Loucy (cell line): ENCODE measurements around the gene ARHGAP26.

ENCODE experiments used
- H2AFZ ChIP-seq: fragments of 200-600 bp; sonication (generic); 2 replicates; pipeline ENCODE4 v1.6.0; 2016; ENCODE audit warnings: antibody characterized with exemption, mild to moderate bottlenecking, low read length, moderate library complexity
- H3F3A ChIP-seq: fragments of 200-600 bp; 2 replicates; pipeline ENCODE4 v1.6.0; 2016; ENCODE audit warnings: antibody characterized with exemption, low read depth, mild to moderate bottlenecking
- H3K27me3 ChIP-seq: fragments of 200-600 bp; sonication (generic); 2 replicates; pipeline ENCODE4 v1.6.1; 2014; ENCODE audit warnings: low read length, mild to moderate bottlenecking; ENCODE audit not compliant: insufficient read depth, poor library complexity, severe bottlenecking
- H3K36me3 ChIP-seq: fragments of 200-600 bp; sonication (generic); 2 replicates; pipeline ENCODE4 v1.6.1; 2016; ENCODE audit warnings: low read length; ENCODE audit not compliant: insufficient read depth
- H3K4me1 ChIP-seq: fragments of 200-600 bp; sonication (generic); 2 replicates; pipeline ENCODE4 v1.5.1; 2014; ENCODE audit warnings: low read length, mild to moderate bottlenecking; ENCODE audit not compliant: insufficient read depth, poor library complexity, severe bottlenecking
- H3K4me2 ChIP-seq: fragments of 200-600 bp; sonication (generic); 2 replicates; pipeline ENCODE4 v1.6.0; 2014; ENCODE audit warnings: antibody characterized with exemption, low read length, low read depth, mild to moderate bottlenecking; ENCODE audit not compliant: poor library complexity, severe bottlenecking
- H3K4me3 ChIP-seq: fragments of 200-600 bp; sonication (generic); 2 replicates; pipeline ENCODE4 v1.5.1; 2014; ENCODE audit warnings: low read length, mild to moderate bottlenecking, mixed read lengths; ENCODE audit not compliant: poor library complexity, severe bottlenecking
- H3K79me2 ChIP-seq: fragments of 200-600 bp; sonication (generic); 2 replicates; pipeline ENCODE4 v1.6.1; 2014; ENCODE audit warnings: low read length; ENCODE audit not compliant: insufficient read depth
- H3K9ac ChIP-seq: fragments of 200-600 bp; sonication (generic); 2 replicates; pipeline ENCODE4 v1.6.0; 2014; ENCODE audit warnings: mild to moderate bottlenecking, low read depth, low read length, moderate library complexity; ENCODE audit not compliant: poor library complexity, severe bottlenecking
- H3K9me2 ChIP-seq: fragments of 200-600 bp; sonication (generic); replicated peaks from 2 replicates; pipeline ENCODE4 v1.6.1; 2016; ENCODE audit warnings: low read depth, low read length, mixed read lengths
- H3K9me3 ChIP-seq: fragments of 200-600 bp; sonication (generic); 2 replicates; pipeline ENCODE4 v1.6.1; 2014; ENCODE audit warnings: mild to moderate bottlenecking, antibody characterized with exemption, low read length, low read depth; ENCODE audit not compliant: insufficient read depth
- H4K20me1 ChIP-seq: fragments of 200-600 bp; sonication (generic); 2 replicates; pipeline ENCODE4 v1.6.0; 2014; ENCODE audit warnings: antibody characterized with exemption, low read length, mild to moderate bottlenecking; ENCODE audit not compliant: insufficient read depth, poor library complexity, severe bottlenecking
- CTCF ChIP-seq: fragments of 200-600 bp; sonication (generic); conservative IDR thresholded peaks from 2 replicates; pipeline ENCODE4 v1.5.1; 2014; ENCODE audit warnings: mild to moderate bottlenecking, antibody characterized with exemption, low read length
- EZH2phosphoT487 ChIP-seq: fragments of 200-600 bp; IDR thresholded peaks from 2 replicates; pipeline ENCODE4 v1.6.1; 2018; ENCODE audit warnings: antibody characterized with exemption, mild to moderate bottlenecking, moderate library complexity, borderline replicate concordance

ARHGAP26 gene

GRCh38 chr5:142849466-142849865 is 79.3 kb downstream of the ARHGAP26 start:
- H3K9me3 ChIP-seq, result no peaks in the 10 kb centered on the region
- no peaks in the 10 kb centered on the region for H3K9me2 ChIP-seq
- H3K36me3 ChIP-seq, result no peaks in the 10 kb centered on the region
- no peaks in the 10 kb centered on the region for H3F3A ChIP-seq
- H3K4me2 ChIP-seq, result no peak overlapping the region
- TF ChIP-seq EZH2phosphoT487 (no peak), CTCF (no peak)
- no peaks in the 10 kb centered on the region for H3K27me3 ChIP-seq
- H3K4me1 ChIP-seq, result peaks cover 52% of the 10 kb centered on the region
- H3K79me2 ChIP-seq, result peaks cover 27% of the 10 kb centered on the region
- peaks cover 3% of the 10 kb centered on the region for H4K20me1 ChIP-seq
- no peak overlapping the region for H2AFZ ChIP-seq
- no peak overlapping the region for H3K9ac ChIP-seq
- H3K4me3 ChIP-seq, result no peak overlapping the region

GRCh38 chr5:142849880-142850279 is 79.7 kb downstream of the ARHGAP26 start:
- no peaks in the 10 kb centered on the region for H3K36me3 ChIP-seq
- H3F3A ChIP-seq, result no peaks in the 10 kb centered on the region
- H3K4me3 ChIP-seq, result no peak overlapping the region
- no peaks in the 10 kb centered on the region for H3K27me3 ChIP-seq
- no peak overlapping the region for H3K9ac ChIP-seq
- TF ChIP-seq EZH2phosphoT487, result no peak
- no peak for TF ChIP-seq CTCF
- H2AFZ ChIP-seq, result no peak overlapping the region
- peaks cover 3% of the 10 kb centered on the region for H4K20me1 ChIP-seq
- peaks cover 23% of the 10 kb centered on the region for H3K79me2 ChIP-seq
- H3K4me2 ChIP-seq, result no peak overlapping the region
- no peaks in the 10 kb centered on the region for H3K9me3 ChIP-seq
- no peaks in the 10 kb centered on the region for H3K9me2 ChIP-seq
- peaks cover 51% of the 10 kb centered on the region for H3K4me1 ChIP-seq

- H3K4me1 ChIP-seq, result peaks cover 33% of the 10 kb centered on the region
- H3K9ac ChIP-seq, result no peak overlapping the region
Observed at GRCh38 chr5:142851731-142852130, 81.6 kb downstream of the ARHGAP26 start.

More at GRCh38 chr5:142851731-142852130, 81.6 kb downstream of the ARHGAP26 start:
- Histone ChIP-seq H3K4me3 (no peak overlapping the region), H3K36me3 (no peaks in the 10 kb centered on the region), H3K27me3 (no peaks in the 10 kb centered on the region), H2AFZ (no peak overlapping the region), H3K79me2 (0 out of 2 replicates have a peak, but pooled peaks cover 13% of the 10 kb centered on the region), H3K9me2 (no peaks in the 10 kb centered on the region), H4K20me1 (peaks cover 3% of the 10 kb centered on the region), H3F3A (no peaks in the 10 kb centered on the region), H3K4me2 (no peak overlapping the region), H3K9me3 (no peaks in the 10 kb centered on the region)
- TF ChIP-seq EZH2phosphoT487 (no peak), CTCF (no peak)
